ENCODE results near the gene CYP4F3.
"Not testable (repeated sequence)": the region's sequence is repeated elsewhere in the genome, so short reads cannot be mapped to it uniquely, and the experiment has no call there.

CYP4F3 gene

GRCh38 chr19:15631817-15632216, 8.9 kb upstream of the CYP4F3 start:
- DNase-seq = no peak

- no peak for DNase-seq
Observed at GRCh38 chr19:15633082-15633835, 7.4 kb upstream of the CYP4F3 start.

- no peak for DNase-seq
Observed at GRCh38 chr19:15634105-15634504, 6.6 kb upstream of the CYP4F3 start.

DNA sequence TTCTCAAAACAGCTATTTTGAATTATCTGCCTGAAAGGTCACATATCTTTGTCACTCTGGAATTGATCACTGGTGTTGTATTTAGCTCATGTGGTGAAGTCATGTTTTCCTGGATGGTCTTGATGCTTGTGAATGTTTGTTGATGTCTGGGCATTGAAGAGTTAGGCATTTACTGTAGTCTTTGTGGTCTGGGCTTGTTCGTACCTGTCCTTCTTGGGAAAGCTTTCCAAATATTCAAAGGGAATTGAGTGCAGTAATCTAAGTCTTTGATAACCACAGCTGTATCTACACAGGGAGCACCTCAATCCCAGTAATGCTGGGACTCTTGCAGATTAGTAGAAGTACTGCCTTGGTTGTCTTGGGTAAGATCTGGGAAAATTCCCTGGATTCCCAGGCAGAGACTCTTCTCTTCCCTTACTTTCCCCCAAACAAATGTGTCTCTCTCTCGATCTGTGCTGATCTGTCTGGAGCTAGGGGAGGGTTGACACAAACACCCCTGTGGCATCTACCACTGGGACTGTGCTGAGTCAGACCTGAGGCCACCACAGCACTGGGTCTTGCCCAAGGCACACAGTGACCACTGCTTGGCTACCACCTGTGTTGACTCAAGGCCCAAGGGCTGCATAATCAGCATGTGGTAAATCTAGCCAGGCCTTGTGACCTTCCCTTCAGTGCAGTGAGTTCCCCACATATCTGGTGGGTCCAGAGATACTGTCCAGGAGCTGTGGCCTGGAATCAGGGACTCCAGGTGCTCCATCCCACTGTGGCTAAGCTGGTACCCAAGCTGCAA, 5.5 kb upstream of the CYP4F3 start:
- DNase-seq = no peak

GRCh38 chr19:15636026-15636425, 4.7 kb upstream of the CYP4F3 start:
- no peak for DNase-seq

GRCh38 chr19:15639596-15639995, 1.1 kb upstream of the CYP4F3 start:
- no peak for DNase-seq

DNA sequence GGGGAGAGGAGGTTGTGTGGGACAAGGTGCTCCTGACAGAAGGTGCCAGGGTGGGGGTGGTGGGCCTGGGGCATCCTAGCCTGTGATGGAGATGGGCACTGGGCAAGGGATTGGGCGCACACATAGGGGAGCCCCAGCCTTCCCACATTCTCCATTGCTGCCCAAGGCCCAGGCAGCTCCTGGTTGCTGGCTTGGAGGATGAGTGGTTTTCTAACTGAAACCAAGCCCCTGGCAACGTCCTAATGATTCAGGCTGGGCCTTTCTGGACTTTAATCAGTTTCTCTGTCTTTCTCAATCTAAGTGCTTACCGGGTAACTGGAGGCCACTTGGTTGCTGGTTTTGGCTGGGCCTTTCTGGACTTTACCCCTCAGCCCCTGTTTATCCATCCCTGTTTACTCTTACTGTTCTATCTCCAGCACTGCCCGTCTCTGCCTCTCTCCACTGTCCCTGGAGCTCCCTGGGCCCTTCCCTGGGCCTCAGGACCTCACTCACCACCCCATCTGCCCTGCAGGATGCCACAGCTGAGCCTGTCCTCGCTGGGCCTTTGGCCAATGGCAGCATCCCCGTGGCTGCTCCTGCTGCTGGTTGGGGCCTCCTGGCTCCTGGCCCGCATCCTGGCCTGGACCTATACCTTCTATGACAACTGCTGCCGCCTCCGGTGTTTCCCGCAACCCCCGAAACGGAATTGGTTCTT, 354 bp downstream of the CYP4F3 start:
- no peak for DNase-seq

GRCh38 chr19:15641901-15642491, 1.3 kb downstream of the CYP4F3 start:
- no peak for DNase-seq

DNA sequence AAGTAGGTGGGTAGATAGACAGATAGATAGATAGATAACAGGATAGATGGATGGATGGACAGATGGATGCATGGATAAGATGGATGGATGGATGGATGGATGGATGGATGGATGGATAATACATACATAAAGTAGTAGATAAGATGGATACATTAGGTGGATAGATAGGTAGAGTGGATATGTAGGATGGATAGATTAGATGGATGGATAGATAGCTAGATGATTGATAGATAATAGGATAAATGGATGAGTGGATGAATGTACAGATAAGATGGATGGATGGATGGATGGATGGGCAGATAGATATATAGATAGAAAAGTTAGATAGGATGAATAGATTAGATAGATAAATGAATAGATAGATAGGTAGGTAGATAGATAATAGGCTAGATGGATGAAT, 2.1 kb downstream of the CYP4F3 start:
- DNase-seq = no peak

DNA sequence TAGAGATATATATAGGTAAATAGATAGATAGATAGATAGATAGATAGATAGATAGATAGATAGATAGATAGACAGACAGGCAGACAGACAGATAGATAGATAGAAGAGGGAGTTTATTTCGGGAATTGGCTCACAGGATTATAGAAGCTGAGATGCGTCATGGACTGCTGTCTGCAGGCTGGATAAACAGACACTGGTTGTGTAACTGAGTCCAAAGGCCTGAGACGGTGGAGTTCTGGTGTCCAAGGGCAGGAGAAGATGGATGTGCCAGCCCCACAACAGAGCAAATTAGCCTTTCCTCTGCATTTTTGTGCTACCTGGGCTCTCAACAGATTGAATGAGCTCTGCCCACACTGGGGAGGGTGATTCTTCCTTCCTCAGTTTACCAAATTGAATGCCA, 2.7 kb downstream of the CYP4F3 start:
- no peak for DNase-seq

DNA sequence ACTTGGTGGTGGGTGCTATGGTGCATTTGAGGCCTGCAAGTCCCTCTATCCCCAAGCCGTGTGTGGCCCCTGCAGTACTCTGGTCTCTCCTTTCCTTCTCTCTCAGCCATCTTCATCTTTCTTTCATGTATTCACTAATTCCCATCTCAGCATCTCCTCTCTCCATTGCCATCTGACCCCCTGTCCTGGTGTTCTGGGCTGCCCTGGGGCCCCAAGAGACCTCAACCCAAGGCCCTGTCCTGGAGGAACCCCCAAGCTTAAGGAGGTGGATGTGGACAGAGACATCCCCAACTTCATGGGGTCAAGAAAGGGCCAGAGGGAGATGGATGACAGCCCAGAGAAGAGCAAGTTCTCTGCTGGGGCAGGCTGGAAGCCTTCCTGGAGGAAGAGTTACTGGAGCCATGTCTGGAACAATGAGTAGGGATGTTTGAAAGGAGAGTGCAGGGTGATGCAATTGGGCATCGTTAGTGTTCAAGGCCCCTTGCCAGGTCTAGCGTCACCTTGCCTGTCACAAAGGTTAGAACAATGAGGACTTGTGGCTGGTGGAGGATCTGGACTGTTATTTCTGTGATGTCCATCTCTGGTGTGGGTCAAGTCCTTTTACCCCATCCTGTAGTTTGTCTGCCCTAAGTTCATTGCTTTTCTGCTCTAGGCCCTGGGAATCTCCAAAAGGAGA, 3.5 kb downstream of the CYP4F3 start:
- DNase-seq = no peak

DNA sequence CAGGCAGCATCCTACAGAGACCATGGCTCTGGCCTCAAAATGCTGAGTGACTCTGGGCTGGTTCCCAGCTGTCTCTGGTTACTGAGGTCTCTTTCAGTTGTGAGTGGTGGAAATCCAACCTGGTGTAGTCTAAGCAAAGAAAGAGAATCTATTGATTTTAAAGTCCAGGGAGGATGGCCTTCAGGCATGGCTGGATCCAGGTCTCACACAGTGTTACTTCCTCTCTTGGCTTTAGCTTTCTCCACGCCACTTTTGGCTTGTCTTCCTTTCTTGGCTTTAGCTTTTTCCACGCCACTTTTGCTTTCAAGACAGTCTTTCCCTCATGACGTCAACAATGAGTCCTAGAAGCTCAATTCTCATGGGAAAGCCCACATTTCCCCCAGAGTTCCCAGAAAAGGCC, 4.1 kb downstream of the CYP4F3 start:
- no peak for DNase-seq

- no peak for DNase-seq
Observed at GRCh38 chr19:15649526-15649925, 8.8 kb downstream of the CYP4F3 start.

DNA sequence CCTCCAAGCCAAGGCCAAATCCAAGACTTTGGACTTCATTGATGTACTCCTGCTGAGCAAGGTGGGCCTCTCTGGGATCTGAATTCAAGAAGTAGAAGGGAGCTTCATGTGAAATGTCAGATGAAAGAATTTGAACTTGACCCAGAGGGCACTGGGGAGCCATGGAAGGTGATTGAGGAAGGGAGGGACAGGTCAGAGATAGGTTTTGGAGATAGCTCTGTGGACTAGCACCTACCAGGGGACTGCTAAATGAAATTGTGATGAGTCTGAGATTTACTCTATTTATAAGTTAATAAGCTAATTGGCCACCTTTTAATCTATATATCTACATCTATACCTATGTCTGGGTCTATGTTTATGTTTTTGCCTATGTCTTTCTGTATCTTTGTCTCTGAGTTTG, 9.4 kb downstream of the CYP4F3 start:
- DNase-seq = not testable (repeated sequence)

DNA sequence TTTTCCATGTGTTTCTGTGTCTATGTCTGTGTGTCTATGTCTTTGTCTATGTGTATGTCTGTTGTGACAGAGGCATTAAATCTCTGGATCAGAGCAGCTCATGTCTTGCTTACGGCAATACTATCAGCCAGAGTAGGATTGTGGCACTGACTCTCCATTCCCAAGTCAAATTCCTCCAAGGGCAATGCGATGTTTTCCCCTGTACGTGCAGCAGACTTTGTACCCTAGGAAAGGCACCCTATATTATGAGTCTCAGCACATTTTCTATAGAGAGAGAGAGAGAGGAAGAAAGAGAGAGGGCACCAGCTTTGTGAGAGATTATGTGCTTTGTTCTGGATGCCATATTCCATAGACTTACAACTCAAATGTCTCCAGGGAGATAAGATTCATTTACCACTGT, 11.1 kb downstream of the CYP4F3 start:
- no peak for DNase-seq

- DNase-seq = no peak
Observed at GRCh38 chr19:15652559-15653278, 12.0 kb downstream of the CYP4F3 start.

DNA sequence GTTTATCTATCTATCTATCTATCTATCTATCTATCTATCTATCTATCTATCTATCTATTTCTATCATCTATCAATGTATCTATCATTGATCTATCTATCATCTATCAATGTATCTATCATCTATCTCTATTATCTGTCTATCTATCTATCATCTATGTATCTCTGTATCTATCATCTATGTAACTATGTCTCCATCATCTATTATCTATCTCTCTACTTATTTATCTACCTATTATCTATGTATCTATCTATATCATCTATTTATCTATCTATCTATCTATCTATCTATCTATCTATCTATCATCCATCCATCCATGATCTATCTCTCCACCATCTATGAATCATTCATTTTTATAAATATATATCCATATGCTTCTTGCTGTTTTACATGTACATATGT, 15.8 kb downstream of the CYP4F3 start:
- DNase-seq = no peak

DNA sequence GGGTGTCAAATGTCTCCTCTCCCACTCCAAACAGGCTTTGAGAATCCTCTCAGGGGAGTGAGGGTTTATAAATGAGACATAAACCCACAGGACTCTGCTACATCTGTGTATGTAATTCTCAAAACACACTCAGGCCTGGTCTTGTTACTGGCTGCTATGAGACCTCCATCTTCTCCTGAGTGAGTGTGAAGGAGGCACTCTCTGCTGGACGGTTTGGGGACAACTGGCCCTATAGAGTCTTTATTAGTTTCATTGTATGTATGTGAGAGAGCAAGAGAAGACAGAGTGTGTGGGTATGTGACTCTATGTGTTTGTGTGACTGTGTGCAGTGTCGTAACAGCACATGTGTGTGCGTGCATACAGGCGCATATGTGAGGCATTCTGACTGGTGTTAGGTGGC, 22.6 kb downstream of the CYP4F3 start:
- no peak for DNase-seq

GRCh38 chr19:15666186-15666585, 25.5 kb downstream of the CYP4F3 start:
- no peak for DNase-seq

DNA sequence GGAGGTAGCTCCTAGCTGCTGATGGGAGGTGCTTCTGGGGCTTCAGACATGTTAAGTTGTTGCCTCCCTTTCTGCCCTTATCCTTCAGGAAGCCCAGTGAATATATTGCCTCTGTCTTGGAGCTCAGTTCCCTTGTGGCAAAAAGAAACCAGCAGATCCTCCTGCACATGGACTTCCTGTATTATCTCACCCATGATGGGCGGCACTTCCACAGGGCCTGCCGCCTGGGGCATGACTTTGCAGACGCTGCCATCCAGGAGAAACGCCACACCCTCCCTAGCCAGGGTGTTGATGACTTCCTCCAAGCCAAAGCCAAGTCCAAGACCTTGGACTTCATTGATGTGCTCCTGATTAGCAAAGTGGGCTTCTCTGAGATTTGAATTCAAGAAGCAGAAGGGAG, 26.2 kb downstream of the CYP4F3 start:
- no peak for DNase-seq

GRCh38 chr19:15669440-15669839, 28.7 kb downstream of the CYP4F3 start:
- DNase-seq = no peak

GRCh38 chr19:15669891-15670290, 29.2 kb downstream of the CYP4F3 start:
- DNase-seq = no peak
